GM18520 (cell line): ENCODE measurements around the gene CYP21A2.
"Not testable (repeated sequence)": the region's sequence is repeated elsewhere in the genome, so short reads cannot be mapped to it uniquely, and the experiment has no call there.

Experiments used
- ATAC-seq: cut with Tn5 transposase; IDR thresholded peaks from one replicate; pipeline ENCODE4 v1.9.1; 2021; ENCODE audit not compliant: unreplicated experiment

The CYP21A2 gene

GRCh38 chr6:32037598-32038524, at the start of gene CYP21A2:
Gene CYP21A2 (plus strand): TSS chr6:32038415. CDS start chr6:32038423, 8 bp downstream.
- not testable (repeated sequence) for ATAC-seq

- ATAC-seq: not testable (repeated sequence)
Measured at GRCh38 chr6:31989363-31989762, 48.9 kb upstream of the CYP21A2 start.

- not testable (repeated sequence) for ATAC-seq
Measured at GRCh38 chr6:31994421-31994820, 43.8 kb upstream of the CYP21A2 start.

GRCh38 chr6:31996385-31996784, 41.8 kb upstream of the CYP21A2 start:
- not testable (repeated sequence) for ATAC-seq

GRCh38 chr6:32002546-32003268, 35.5 kb upstream of the CYP21A2 start:
- not testable (repeated sequence) for ATAC-seq

- not testable (repeated sequence) for ATAC-seq
Measured at GRCh38 chr6:32003301-32003700, 34.9 kb upstream of the CYP21A2 start.

GRCh38 chr6:32004393-32004792, 33.8 kb upstream of the CYP21A2 start:
- not testable (repeated sequence) for ATAC-seq

- not testable (repeated sequence) for ATAC-seq
Measured at GRCh38 chr6:32004864-32005537, 33.2 kb upstream of the CYP21A2 start.

- not testable (repeated sequence) for ATAC-seq
Measured at GRCh38 chr6:32005538-32005880, 32.7 kb upstream of the CYP21A2 start.

- ATAC-seq: not testable (repeated sequence)
Measured at GRCh38 chr6:32005991-32006529, 32.2 kb upstream of the CYP21A2 start.

- not testable (repeated sequence) for ATAC-seq
Measured at GRCh38 chr6:32007086-32007485, 31.1 kb upstream of the CYP21A2 start.

GRCh38 chr6:32008037-32008436, 30.2 kb upstream of the CYP21A2 start:
- not testable (repeated sequence) for ATAC-seq

GRCh38 chr6:32008616-32009015, 29.6 kb upstream of the CYP21A2 start:
- ATAC-seq: not testable (repeated sequence)

- not testable (repeated sequence) for ATAC-seq
Measured at GRCh38 chr6:32009537-32009936, 28.7 kb upstream of the CYP21A2 start.

GRCh38 chr6:32010856-32011530, 27.2 kb upstream of the CYP21A2 start:
- not testable (repeated sequence) for ATAC-seq

GRCh38 chr6:32012941-32013617, 25.1 kb upstream of the CYP21A2 start:
- not testable (repeated sequence) for ATAC-seq

GRCh38 chr6:32013738-32014137, 24.5 kb upstream of the CYP21A2 start:
- ATAC-seq: not testable (repeated sequence)

GRCh38 chr6:32014547-32014946, 23.7 kb upstream of the CYP21A2 start, which contains the start of gene C4B:
Gene C4B (plus strand): TSS chr6:32014795. CDS start chr6:32014846, 51 bp downstream.
- not testable (repeated sequence) for ATAC-seq

- ATAC-seq: not testable (repeated sequence)
Measured at GRCh38 chr6:32022100-32022499, 16.1 kb upstream of the CYP21A2 start.

- not testable (repeated sequence) for ATAC-seq
Measured at GRCh38 chr6:32028631-32029030, 9.6 kb upstream of the CYP21A2 start.
